ENCODE data around the gene CYP1B1. TPM values are rescaled to one million over a fixed set of nuclear protein-coding genes. Genes with fewer than 3 reads are reported as not detected.

Gene CYP1B1
- polyA plus RNA-seq, 1 donor from 2014 or later, result not detected

DNA sequence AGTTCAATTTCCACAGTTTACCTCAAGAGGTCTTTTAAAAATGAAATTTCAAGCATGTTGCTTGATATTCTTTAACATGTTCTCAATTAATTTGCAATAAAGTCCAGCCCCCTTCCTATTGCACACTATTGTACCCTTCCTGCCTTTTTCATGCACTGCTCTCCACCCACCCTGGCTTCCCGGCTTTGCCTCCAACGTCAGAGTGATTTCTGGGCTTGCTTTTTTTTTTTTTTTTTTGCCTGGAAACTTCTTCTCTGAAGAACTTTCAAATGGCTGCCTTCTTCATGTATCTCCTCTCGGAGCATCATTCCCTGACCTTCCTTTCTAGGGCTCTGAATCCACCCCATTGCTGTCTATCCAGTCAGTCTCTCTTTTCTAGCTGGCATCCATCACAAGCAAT, 24.4 kb upstream of the CYP1B1 start:
- Histone ChIP-seq H3F3A (ENCODE audit: insufficient read depth, low read length, poor library complexity, severe bottlenecking) (no peaks in the 10 kb centered on the region), H3K79me2 (replicated peaks; ENCODE audit: insufficient read depth, low read length) (no peaks in the 10 kb centered on the region), H3K4me3 (ENCODE audit: low read length) (no peak overlapping the region), H3K36me3 (ENCODE audit: insufficient read depth, low read length) (no peaks in the 10 kb centered on the region), H3K4me2 (ENCODE audit: low read length) (no peak overlapping the region), H3K9ac (ENCODE audit: low read length) (no peak overlapping the region), H3K27me3 (ENCODE audit: insufficient read depth, low read depth, low read length) (no peaks in the 10 kb centered on the region), H3K9me3 (ENCODE audit: low read length) (no peaks in the 10 kb centered on the region), H3K9me2 (ENCODE audit: insufficient read depth, low read length) (no peaks in the 10 kb centered on the region), H4K20me1 (ENCODE audit: insufficient read depth) (no peaks in the 10 kb centered on the region), H3K27ac (ENCODE audit: low read length) (no peak overlapping the region), H2AFZ (ENCODE audit: low read depth, low read length) (no peak overlapping the region)
- TF ChIP-seq MXI1 (conservative IDR thresholded peaks at IDR 0.05; ENCODE audit: poor library complexity, severe bottlenecking) (no peak), POLR2AphosphoS5 (IDR thresholded peaks at IDR 0.05) (no peak), EP300 (conservative IDR thresholded peaks at IDR 0.05; ENCODE audit: poor library complexity, severe bottlenecking) (no peak), RAD21 (conservative IDR thresholded peaks at IDR 0.05) (no peak)
- TF ChIP-seq, protein P1, sequence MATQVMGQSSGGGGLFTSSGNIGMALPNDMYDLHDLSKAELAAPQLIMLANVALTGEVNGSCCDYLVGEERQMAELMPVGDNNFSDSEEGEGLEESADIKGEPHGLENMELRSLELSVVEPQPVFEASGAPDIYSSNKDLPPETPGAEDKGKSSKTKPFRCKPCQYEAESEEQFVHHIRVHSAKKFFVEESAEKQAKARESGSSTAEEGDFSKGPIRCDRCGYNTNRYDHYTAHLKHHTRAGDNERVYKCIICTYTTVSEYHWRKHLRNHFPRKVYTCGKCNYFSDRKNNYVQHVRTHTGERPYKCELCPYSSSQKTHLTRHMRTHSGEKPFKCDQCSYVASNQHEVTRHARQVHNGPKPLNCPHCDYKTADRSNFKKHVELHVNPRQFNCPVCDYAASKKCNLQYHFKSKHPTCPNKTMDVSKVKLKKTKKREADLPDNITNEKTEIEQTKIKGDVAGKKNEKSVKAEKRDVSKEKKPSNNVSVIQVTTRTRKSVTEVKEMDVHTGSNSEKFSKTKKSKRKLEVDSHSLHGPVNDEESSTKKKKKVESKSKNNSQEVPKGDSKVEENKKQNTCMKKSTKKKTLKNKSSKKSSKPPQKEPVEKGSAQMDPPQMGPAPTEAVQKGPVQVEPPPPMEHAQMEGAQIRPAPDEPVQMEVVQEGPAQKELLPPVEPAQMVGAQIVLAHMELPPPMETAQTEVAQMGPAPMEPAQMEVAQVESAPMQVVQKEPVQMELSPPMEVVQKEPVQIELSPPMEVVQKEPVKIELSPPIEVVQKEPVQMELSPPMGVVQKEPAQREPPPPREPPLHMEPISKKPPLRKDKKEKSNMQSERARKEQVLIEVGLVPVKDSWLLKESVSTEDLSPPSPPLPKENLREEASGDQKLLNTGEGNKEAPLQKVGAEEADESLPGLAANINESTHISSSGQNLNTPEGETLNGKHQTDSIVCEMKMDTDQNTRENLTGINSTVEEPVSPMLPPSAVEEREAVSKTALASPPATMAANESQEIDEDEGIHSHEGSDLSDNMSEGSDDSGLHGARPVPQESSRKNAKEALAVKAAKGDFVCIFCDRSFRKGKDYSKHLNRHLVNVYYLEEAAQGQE (IDR thresholded peaks at IDR 0.05; ENCODE audit: borderline replicate concordance), result no peak

DNA sequence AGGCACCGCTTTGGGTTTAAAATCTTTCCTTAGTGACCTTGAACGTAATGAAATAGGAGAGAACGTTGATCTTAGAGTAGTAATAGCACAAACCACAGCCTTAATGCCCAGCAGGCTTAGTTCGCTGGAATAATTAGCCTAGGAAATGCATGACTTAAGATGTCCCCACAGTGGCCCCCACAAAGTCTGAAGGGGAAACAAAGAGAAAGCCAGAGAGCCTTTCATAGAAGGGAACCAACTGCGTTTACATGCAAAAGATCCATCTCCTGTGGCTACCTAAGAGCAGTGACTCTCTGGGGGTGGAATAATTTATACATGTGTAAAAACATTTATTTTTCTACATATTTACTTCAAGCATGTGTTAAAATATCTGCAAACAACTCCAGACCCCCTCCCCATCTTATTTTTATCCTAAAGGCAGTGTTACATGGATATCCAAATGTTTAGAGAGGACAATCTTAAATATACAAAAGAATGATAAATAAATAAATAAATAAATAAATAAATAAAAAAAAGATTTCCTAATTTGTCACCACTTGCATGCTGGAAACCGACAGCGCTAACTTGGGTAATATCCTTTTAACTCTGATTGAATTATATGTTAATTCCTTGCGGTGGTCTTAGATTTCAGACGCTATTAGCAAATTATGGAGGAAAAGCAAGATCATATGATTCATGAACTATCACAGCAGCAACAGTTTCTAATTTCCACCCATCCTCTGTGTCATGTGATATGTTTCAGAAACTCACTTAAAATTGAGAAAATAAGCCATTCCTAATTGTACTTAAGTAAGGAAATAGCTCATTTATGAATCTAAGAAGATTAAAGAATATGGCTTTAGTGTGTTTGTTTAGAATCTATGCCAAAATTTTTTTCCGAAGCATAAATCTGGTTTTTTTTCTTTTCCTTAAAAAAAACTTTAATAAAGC, 23.4 kb upstream of the CYP1B1 start:
- Histone ChIP-seq H3K4me3 (ENCODE audit: low read length) (no peak overlapping the region), H3K4me2 (ENCODE audit: low read length) (no peak overlapping the region), H3K79me2 (replicated peaks; ENCODE audit: insufficient read depth, low read length) (no peaks in the 10 kb centered on the region), H3K27ac (ENCODE audit: low read length) (no peak overlapping the region), H4K20me1 (ENCODE audit: insufficient read depth) (no peaks in the 10 kb centered on the region), H2AFZ (ENCODE audit: low read depth, low read length) (no peak overlapping the region), H3K9ac (ENCODE audit: low read length) (no peak overlapping the region), H3K36me3 (ENCODE audit: insufficient read depth, low read length) (no peaks in the 10 kb centered on the region), H3K9me3 (ENCODE audit: low read length) (no peaks in the 10 kb centered on the region), H3K27me3 (ENCODE audit: insufficient read depth, low read depth, low read length) (no peaks in the 10 kb centered on the region), H3F3A (ENCODE audit: insufficient read depth, low read length, poor library complexity, severe bottlenecking) (no peaks in the 10 kb centered on the region), H3K9me2 (ENCODE audit: insufficient read depth, low read length) (no peaks in the 10 kb centered on the region)
- TF ChIP-seq, protein P1 (IDR thresholded peaks at IDR 0.05; ENCODE audit: borderline replicate concordance), result no peak
- TF ChIP-seq TAF1 (IDR thresholded peaks at IDR 0.05; ENCODE audit: low read depth) (no peak), SMC3 (conservative IDR thresholded peaks at IDR 0.05; ENCODE audit: poor library complexity) (no peak), EP300 (conservative IDR thresholded peaks at IDR 0.05; ENCODE audit: poor library complexity, severe bottlenecking) (no peak), RAD21 (conservative IDR thresholded peaks at IDR 0.05) (no peak)

All from neural cell (in vitro differentiated cells).